Spleen (tissue), 11 donors: ENCODE data around the gene ADORA1. TPM values are rescaled to one million over a fixed set of nuclear protein-coding genes. Genes with fewer than 3 reads are reported as not detected.

Experiments used
- DNase-seq: peaks from one replicate; pipeline ENCODE4 v3.0.0-alpha.2; 2020
- H3K27ac ChIP-seq, 8 donors: fragments of 200-600 bp; sonication (generic) in 7 of 8; 1 replicate in 4 of 8; 2 replicates in 4 of 8; pipeline versions ENCODE4 v1.5.0 to v1.8.0; 2016 to 2021; ENCODE audit warnings: inconsistent platforms in 4 of 8, mild to moderate bottlenecking in 4 of 8, moderate library complexity in 1 of 8
- H3K27me3 ChIP-seq, 7 donors: fragments of 200-600 bp; sonication (generic) in 6 of 7; replicated peaks in 1 of 7; 1 replicate in 4 of 7; 2 replicates in 3 of 7; pipeline versions ENCODE4 v1.5.0 to v1.8.0; 2016 to 2021; ENCODE audit warnings: inconsistent platforms in 3 of 7, mild to moderate bottlenecking in 1 of 7
- H3K36me3 ChIP-seq, 6 donors: fragments of 200-600 bp; sonication (generic) in 5 of 6; 1 replicate in 4 of 6; 2 replicates in 2 of 6; pipeline versions ENCODE4 v1.5.0 to v1.8.0; 2016 to 2021; ENCODE audit warnings: inconsistent platforms in 2 of 6
- H3K4me1 ChIP-seq, 6 donors: fragments of 200-600 bp; sonication (generic) in 5 of 6; 1 replicate in 3 of 6; 2 replicates in 3 of 6; pipeline versions ENCODE4 v1.5.0 to v1.8.0; 2016 to 2021; ENCODE audit warnings: inconsistent platforms in 3 of 6
- H3K4me3 ChIP-seq, 8 donors: fragments of 200-600 bp; sonication (generic) in 7 of 8; 1 replicate in 4 of 8; 2 replicates in 4 of 8; pipeline versions ENCODE4 v1.5.0 to v1.8.0; 2016 to 2021; ENCODE audit warnings: inconsistent platforms in 4 of 8, mild to moderate bottlenecking in 4 of 8, moderate library complexity in 2 of 8
- H3K9me3 ChIP-seq, 8 donors: fragments of 200-600 bp; sonication (generic) in 7 of 8; 1 replicate in 4 of 8; 2 replicates in 4 of 8; pipeline versions ENCODE4 v1.5.0 to v1.8.0; 2016 to 2021; ENCODE audit warnings: inconsistent platforms in 4 of 8
- CTCF ChIP-seq, 11 experiments: fragments of 200-600 bp in 7 of 11; fragments of 450-650 bp in 4 of 11; sonication (generic) in 4 of 11; IDR thresholded peaks in 8 of 11; conservative IDR thresholded peaks in 3 of 11; 1 replicate in 7 of 11; 2 replicates in 4 of 11; pipeline versions ENCODE4 v1.4.0 to v1.8.0; 2016 to 2021; ENCODE audit warnings: antibody characterized with exemption in 11 of 11, inconsistent platforms in 4 of 11, mild to moderate bottlenecking in 1 of 11
- POLR2A ChIP-seq, 3 donors: fragments of 450-650 bp; IDR thresholded peaks; one replicate each; pipeline ENCODE4 v1.5.1; 2017; ENCODE audit warnings: antibody characterized with exemption in 3 of 3, mild to moderate bottlenecking in 1 of 3
- POLR2AphosphoS5 ChIP-seq, 3 donors: sonication (generic); formaldehyde crosslinking; IDR thresholded peaks; one replicate each; pipeline ENCODE4 v1.5.1; 2017; ENCODE audit warnings: antibody characterized with exemption in 3 of 3
- WGBS, 5 donors: extraction: QIAGEN DNeasy Blood & Tissue Kit in 3 of 5; methylation state at CpG; one replicate each; pipeline versions ENCODE4 v1.1.5 to v1.1.7; 2013 to 2018; 5-methylcytosine and 5-hydroxymethylcytosine counted together
- intact Hi-C: fragments of 100-400 bp; cut with DNase I; formaldehyde crosslinking; loops from one replicate; pipeline ENCODE4 v1.15.0; 2023; ENCODE audit warnings: low total_unique reads
- polyA plus RNA-seq, 3 donors: library from polyadenylated mRNA; stranded (reverse); fragments of 200-250 nt; gene quantifications; one replicate each; pipeline ENCODE4 v1.2.1, GENCODE V29; 2013
- total RNA-seq, 7 donors: library from RNA; depleted of rRNA in 3 of 7; stranded (reverse); fragments of >200 nt in 3 of 7; fragmentation: NEBNext Ultra II Directional in 4 of 7; extraction: Animal tissue kit (Norgen Biotek cat#: 25700) in 4 of 7; gene quantifications; one replicate each; pipeline versions ENCODE4 v1.1.0 to v1.2.1, GENCODE V29; 2016 to 2021
- donor health status: healthy with polysubstance abuse.
- donor health status: DM: no; HTN: no; CAD: no; lungs with moderate emphysema.
- donor health status: DM: no; HTN: no; CAD: no.
- donor health status: Bipolar disorder and iron deficiency.
- donor health status: healthy.
- donor health status: DM: no; HTN: no; CAD: no.
- donor health status: DM: yes; HTN: yes; CAD: no.

ADORA1 gene
- total and polyA plus RNA-seq, 10 donors, result 0.37 to 13.5 (median 5.3) TPM

GRCh38 chr1:203081465-203082230 lies 45.9 kb upstream of the ADORA1 start:
- Histone ChIP-seq H3K27me3 (peaks cover 0 to 23% (median 0%) of the 10 kb centered on the region in 7 donors), H3K36me3 (no peaks in the 10 kb centered on the region), H3K27ac (peak overlapping the region in 1 of 8 donors; percentile 36), H3K9me3 (no peaks in the 10 kb centered on the region), H3K4me3 (no peak overlapping the region), H3K4me1 (peaks cover 0 to 22% (median 4%) of the 10 kb centered on the region in 6 donors)
- TF ChIP-seq POLR2A (IDR thresholded peaks at IDR 0.05), result no peak
- TF ChIP-seq POLR2AphosphoS5 (IDR thresholded peaks at IDR 0.05), result no peak
- no peak for TF ChIP-seq CTCF (IDR thresholded peaks at IDR 0.05 in 8 of 11, conservative IDR thresholded peaks at IDR 0.05 in 3 of 11)
- DNase-seq, result no peak
- intact Hi-C loops, result no loop called here
- WGBS, 5 donors, result 64 to 86% (median 73%) methylated on average over 8 to 9 of the region's 9 CpGs

- WGBS, 5 donors, result 61 to 88% (median 80%) methylated on average over 3 of the region's 3 CpGs
- H3K4me1 ChIP-seq, result peaks cover 0 to 19% (median 3%) of the 10 kb centered on the region in 6 donors
- intact Hi-C loops, result no loop called here
Measured at GRCh38 chr1:203082231-203082505, 45.4 kb upstream of the ADORA1 start.

GRCh38 chr1:203082571-203083462 lies 44.7 kb upstream of the ADORA1 start:
- H3K27me3 ChIP-seq, result peaks cover 0 to 13% (median 0%) of the 10 kb centered on the region in 7 donors
- no peak overlapping the region for H3K4me3 ChIP-seq
- intact Hi-C loops, result no loop called here
- no peaks in the 10 kb centered on the region for H3K9me3 ChIP-seq
- H3K27ac ChIP-seq, result no peak overlapping the region
- 42 to 74% (median 63%) methylated on average over 10 to 11 of the region's 11 CpGs for WGBS, 5 donors
- no peaks in the 10 kb centered on the region for H3K36me3 ChIP-seq
- TF ChIP-seq POLR2A (IDR thresholded peaks at IDR 0.05), result no peak
- TF ChIP-seq CTCF (IDR thresholded peaks at IDR 0.05 in 8 of 11, conservative IDR thresholded peaks at IDR 0.05 in 3 of 11), result no peak
- no peak for TF ChIP-seq POLR2AphosphoS5 (IDR thresholded peaks at IDR 0.05)
- H3K4me1 ChIP-seq, result peaks cover 0 to 19% (median 3%) of the 10 kb centered on the region in 6 donors
- peak; percentile 44 for DNase-seq

More at GRCh38 chr1:203082231-203082505, 45.4 kb upstream of the ADORA1 start:
- Histone ChIP-seq H3K36me3 (no peaks in the 10 kb centered on the region), H3K4me3 (no peak overlapping the region), H3K9me3 (no peaks in the 10 kb centered on the region), H3K27ac (no peak overlapping the region), H3K27me3 (peaks cover 0 to 18% (median 0%) of the 10 kb centered on the region in 7 donors)
- DNase-seq, result no peak
- no peak for TF ChIP-seq POLR2A (IDR thresholded peaks at IDR 0.05)
- TF ChIP-seq POLR2AphosphoS5 (IDR thresholded peaks at IDR 0.05), result no peak
- TF ChIP-seq CTCF (IDR thresholded peaks at IDR 0.05 in 8 of 11, conservative IDR thresholded peaks at IDR 0.05 in 3 of 11), result no peak

GRCh38 chr1:203083463-203083921 lies 44.0 kb upstream of the ADORA1 start:
- 70 to 91% (median 87%) methylated on average over 9 to 11 of the region's 11 CpGs for WGBS, 5 donors
- Histone ChIP-seq H3K36me3 (no peaks in the 10 kb centered on the region), H3K9me3 (no peaks in the 10 kb centered on the region), H3K4me1 (peaks cover 0 to 19% (median 3%) of the 10 kb centered on the region in 6 donors), H3K4me3 (no peak overlapping the region), H3K27me3 (peaks cover 0 to 8% (median 0%) of the 10 kb centered on the region in 7 donors), H3K27ac (no peak overlapping the region)
- peak; percentile 53 for DNase-seq
- TF ChIP-seq POLR2A (IDR thresholded peaks at IDR 0.05) (no peak), CTCF (IDR thresholded peaks at IDR 0.05 in 8 of 11, conservative IDR thresholded peaks at IDR 0.05 in 3 of 11) (no peak), POLR2AphosphoS5 (IDR thresholded peaks at IDR 0.05) (no peak)
- intact Hi-C loops, result no loop called here
